Measurements from ENCODE around the gene PDGFD. TPM values are rescaled to one million over a fixed set of nuclear protein-coding genes. Genes with fewer than 3 reads are reported as not detected.

The PDGFD gene
- total and polyA plus RNA-seq, 2 donors (not counting 1 experiment from before 2014, with no cell fraction given): 0.07 to 0.71 TPM

DNA sequence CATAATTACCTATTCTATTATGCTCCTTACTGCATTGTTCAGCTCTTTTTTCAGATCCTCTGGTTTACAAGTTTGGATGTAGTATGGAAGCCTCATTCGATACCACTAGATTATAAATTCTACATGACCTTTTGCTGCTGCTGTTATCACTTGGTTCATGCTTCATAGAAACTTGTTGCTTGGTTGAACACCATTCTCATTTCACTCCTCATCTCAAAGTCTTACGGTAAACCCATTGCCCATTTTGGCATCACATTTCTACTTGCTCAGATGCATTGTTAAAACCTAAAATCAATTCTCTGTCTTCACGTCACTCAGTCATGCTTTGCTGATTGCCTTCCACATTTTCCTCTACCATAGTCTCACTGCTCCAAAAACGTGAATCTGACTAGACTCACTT is 283.0 kb downstream of the PDGFD start:
- H3K27me3 Mint-ChIP-seq: peaks cover 11% of the 10 kb centered on the region
- Histone ChIP-seq H3K36me3 (replicated peaks in 1 of 2; ENCODE audit: control extremely low read depth in 1 of 2, control insufficient read depth in 1 of 2, extremely low read depth in 1 of 2, insufficient read depth in 2 of 2, low read length in 1 of 2) (no peaks in the 10 kb centered on the region), H3K79me2 (ENCODE audit: control insufficient read depth, insufficient read depth, low read length) (no peaks in the 10 kb centered on the region), H2AFZ (ENCODE audit: insufficient read depth, low read depth, low read length, poor library complexity, severe bottlenecking) (no peak overlapping the region), H3K4me2 (replicated peaks; ENCODE audit: low read depth, low read length, poor library complexity, severe bottlenecking) (no peak overlapping the region), H3K9ac (ENCODE audit: low read length) (no peak overlapping the region), H3K27me3 (replicated peaks in 1 of 4; ENCODE audit: control extremely low read depth in 1 of 4, control insufficient read depth in 3 of 4, insufficient read depth in 4 of 4, low read length in 3 of 4) (peaks cover 0 to 6% (median under 1%) of the 10 kb centered on the region in 4 experiments), H3K4me1 (ENCODE audit: control insufficient read depth in 2 of 2, insufficient read depth in 2 of 2, low read length in 2 of 2) (peaks cover 4 to 5% of the 10 kb centered on the region in 2 donors), H3K4me3 (ENCODE audit: control extremely low read depth in 1 of 5, extremely low read depth in 1 of 5, insufficient read depth in 1 of 5, low read depth in 2 of 5, low read length in 4 of 5) (no peak overlapping the region), H3K27ac (ENCODE audit: low read length in 2 of 2) (no peak overlapping the region), H3K9me3 (ENCODE audit: control extremely low read depth in 1 of 3, control insufficient read depth in 2 of 3, insufficient read depth in 1 of 3, low read length in 2 of 3) (no peaks in the 10 kb centered on the region), H4K20me1 (ENCODE audit: control insufficient read depth, insufficient read depth, low read length, poor library complexity, severe bottlenecking) (no peaks in the 10 kb centered on the region)
- intact Hi-C loops (cut with micrococcal nuclease): no loop called here
- H3K4me3 Mint-ChIP-seq: no peak overlapping the region
- no peaks in the 10 kb centered on the region for H3K9me3 Mint-ChIP-seq (ENCODE audit: insufficient read depth)
- WGBS (ENCODE audit: insufficient coverage): 49% methylated on average over 2 of the region's 4 CpGs
- TF ChIP-seq EZH2 (IDR thresholded peaks at IDR 0.05; ENCODE audit: borderline replicate concordance, insufficient read depth, low read depth, low read length, poor library complexity, severe bottlenecking): no peak
- TF ChIP-seq, protein P1, sequence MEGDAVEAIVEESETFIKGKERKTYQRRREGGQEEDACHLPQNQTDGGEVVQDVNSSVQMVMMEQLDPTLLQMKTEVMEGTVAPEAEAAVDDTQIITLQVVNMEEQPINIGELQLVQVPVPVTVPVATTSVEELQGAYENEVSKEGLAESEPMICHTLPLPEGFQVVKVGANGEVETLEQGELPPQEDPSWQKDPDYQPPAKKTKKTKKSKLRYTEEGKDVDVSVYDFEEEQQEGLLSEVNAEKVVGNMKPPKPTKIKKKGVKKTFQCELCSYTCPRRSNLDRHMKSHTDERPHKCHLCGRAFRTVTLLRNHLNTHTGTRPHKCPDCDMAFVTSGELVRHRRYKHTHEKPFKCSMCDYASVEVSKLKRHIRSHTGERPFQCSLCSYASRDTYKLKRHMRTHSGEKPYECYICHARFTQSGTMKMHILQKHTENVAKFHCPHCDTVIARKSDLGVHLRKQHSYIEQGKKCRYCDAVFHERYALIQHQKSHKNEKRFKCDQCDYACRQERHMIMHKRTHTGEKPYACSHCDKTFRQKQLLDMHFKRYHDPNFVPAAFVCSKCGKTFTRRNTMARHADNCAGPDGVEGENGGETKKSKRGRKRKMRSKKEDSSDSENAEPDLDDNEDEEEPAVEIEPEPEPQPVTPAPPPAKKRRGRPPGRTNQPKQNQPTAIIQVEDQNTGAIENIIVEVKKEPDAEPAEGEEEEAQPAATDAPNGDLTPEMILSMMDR (IDR thresholded peaks at IDR 0.05): no peak
- no peak for DNase-seq
- CTCF ChIA-PET: no interaction called here
- POLR2A ChIA-PET: no interaction called here
- no peak for ATAC-seq (ENCODE audit: low read depth)
- peaks cover 4% of the 10 kb centered on the region for H3K4me1 Mint-ChIP-seq
- H3K27ac Mint-ChIP-seq: no peak overlapping the region

DNA sequence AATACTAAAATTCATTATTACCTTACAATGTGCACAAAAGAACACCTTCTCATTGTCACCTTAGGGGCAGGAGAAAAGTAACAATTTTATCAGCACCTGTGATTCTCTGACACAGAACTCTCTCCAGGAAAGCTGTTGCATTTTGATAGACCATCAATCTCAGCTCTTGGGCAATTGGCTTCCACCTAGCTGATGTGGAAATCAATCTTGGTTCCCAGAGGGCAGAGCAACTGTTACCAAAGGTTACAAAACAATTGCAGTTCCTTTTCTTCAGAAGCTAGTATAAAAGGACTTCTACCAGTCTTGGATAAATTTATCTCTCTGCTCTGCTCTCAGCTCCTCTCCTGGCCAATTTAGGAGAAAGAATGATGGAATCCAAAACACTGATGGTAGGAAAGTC is 285.3 kb downstream of the PDGFD start:
- TF ChIP-seq, protein P1 (IDR thresholded peaks at IDR 0.05): no peak
- no peak for TF ChIP-seq EZH2 (IDR thresholded peaks at IDR 0.05; ENCODE audit: borderline replicate concordance, insufficient read depth, low read depth, low read length, poor library complexity, severe bottlenecking)
- intact Hi-C loops (cut with micrococcal nuclease): no loop called here
- no peaks in the 10 kb centered on the region for H3K9me3 Mint-ChIP-seq (ENCODE audit: insufficient read depth)
- H3K27me3 Mint-ChIP-seq: peaks cover 6% of the 10 kb centered on the region
- peaks cover 11% of the 10 kb centered on the region for H3K4me1 Mint-ChIP-seq
- no peaks in the 10 kb centered on the region for H4K20me1 ChIP-seq (ENCODE audit: control insufficient read depth, insufficient read depth, low read length, poor library complexity, severe bottlenecking)
- ChIA-PET POLR2A (no interaction called here), CTCF (no interaction called here)
- H3K4me3 ChIP-seq (ENCODE audit: control extremely low read depth in 1 of 5, extremely low read depth in 1 of 5, insufficient read depth in 1 of 5, low read depth in 2 of 5, low read length in 4 of 5): no peak overlapping the region
- H2AFZ ChIP-seq (ENCODE audit: insufficient read depth, low read depth, low read length, poor library complexity, severe bottlenecking): no peak overlapping the region
- H3K79me2 ChIP-seq (ENCODE audit: control insufficient read depth, insufficient read depth, low read length): no peaks in the 10 kb centered on the region
- no peaks in the 10 kb centered on the region for H3K9me3 ChIP-seq (ENCODE audit: control extremely low read depth in 1 of 3, control insufficient read depth in 2 of 3, insufficient read depth in 1 of 3, low read length in 2 of 3)
- no peak overlapping the region for H3K27ac Mint-ChIP-seq
- no peaks in the 10 kb centered on the region for H3K36me3 ChIP-seq (replicated peaks in 1 of 2; ENCODE audit: control extremely low read depth in 1 of 2, control insufficient read depth in 1 of 2, extremely low read depth in 1 of 2, insufficient read depth in 2 of 2, low read length in 1 of 2)
- no peak overlapping the region for H3K4me3 Mint-ChIP-seq
- H3K9ac ChIP-seq (ENCODE audit: low read length): no peak overlapping the region
- ATAC-seq (ENCODE audit: low read depth): no peak
- no peak overlapping the region for H3K4me2 ChIP-seq (replicated peaks; ENCODE audit: low read depth, low read length, poor library complexity, severe bottlenecking)
- H3K27me3 ChIP-seq (replicated peaks in 1 of 4; ENCODE audit: control extremely low read depth in 1 of 4, control insufficient read depth in 3 of 4, insufficient read depth in 4 of 4, low read length in 3 of 4): peaks cover 0 to 2% (median 0%) of the 10 kb centered on the region in 4 experiments
- H3K4me1 ChIP-seq (ENCODE audit: control insufficient read depth in 2 of 2, insufficient read depth in 2 of 2, low read length in 2 of 2): peaks cover 4 to 8% of the 10 kb centered on the region in 2 donors
- H3K27ac ChIP-seq (ENCODE audit: low read length in 2 of 2): no peak overlapping the region
- DNase-seq: no peak

All from B cell (primary cell).